NCI-H2171 (cell line): ENCODE results near the gene ZCCHC2.

Experiments
- DNase-seq: peaks from one replicate; lab custom pipeline; 2025; lab: John Stamatoyannopoulos, UW

Gene ZCCHC2

GRCh38 chr18:62538881-62539280, 16.1 kb downstream of the ZCCHC2 start:
- no peak for DNase-seq

- no peak for DNase-seq
Observed at GRCh38 chr18:62539284-62540165, 16.7 kb downstream of the ZCCHC2 start.

GRCh38 chr18:62543021-62543420, 20.2 kb downstream of the ZCCHC2 start:
- DNase-seq, result no peak

GRCh38 chr18:62545098-62545497, 22.3 kb downstream of the ZCCHC2 start:
- no peak for DNase-seq

GRCh38 chr18:62549755-62550154, 26.9 kb downstream of the ZCCHC2 start:
- no peak for DNase-seq

GRCh38 chr18:62550746-62551145, 27.9 kb downstream of the ZCCHC2 start:
- no peak for DNase-seq

GRCh38 chr18:62551972-62552513, 29.2 kb downstream of the ZCCHC2 start:
- no peak for DNase-seq

GRCh38 chr18:62554061-62554815, 31.4 kb downstream of the ZCCHC2 start:
- DNase-seq, result no peak

- no peak for DNase-seq
Observed at GRCh38 chr18:62555135-62555534, 32.3 kb downstream of the ZCCHC2 start.

- no peak for DNase-seq
Observed at GRCh38 chr18:62556397-62556796, 33.6 kb downstream of the ZCCHC2 start.

GRCh38 chr18:62558015-62558663, 35.3 kb downstream of the ZCCHC2 start:
- DNase-seq, result no peak

- no peak for DNase-seq
Observed at GRCh38 chr18:62564044-62564443, 41.2 kb downstream of the ZCCHC2 start.

- no peak for DNase-seq
Observed at GRCh38 chr18:62566199-62566598, 43.4 kb downstream of the ZCCHC2 start.

- no peak for DNase-seq
Observed at GRCh38 chr18:62566818-62567217, 44.0 kb downstream of the ZCCHC2 start.

- DNase-seq, result no peak
Observed at GRCh38 chr18:62569081-62569655, 46.3 kb downstream of the ZCCHC2 start.

- DNase-seq, result no peak
Observed at GRCh38 chr18:62571037-62571436, 48.2 kb downstream of the ZCCHC2 start.

- no peak for DNase-seq
Observed at GRCh38 chr18:62571648-62572047, 48.8 kb downstream of the ZCCHC2 start.

GRCh38 chr18:62572456-62572855, 49.6 kb downstream of the ZCCHC2 start:
- DNase-seq, result no peak

- DNase-seq, result no peak
Observed at GRCh38 chr18:62574776-62575175, 52.0 kb downstream of the ZCCHC2 start.

GRCh38 chr18:62576271-62576670, 53.4 kb downstream of the ZCCHC2 start:
- no peak for DNase-seq

GRCh38 chr18:62576845-62577512, 54.2 kb downstream of the ZCCHC2 start:
- DNase-seq, result no peak
